WERI-Rb-1 (cell line): ENCODE results near the gene CALU.

Source experiments
- DNase-seq: peaks from one replicate; pipeline ENCODE4 v3.0.0-alpha.2; 2020
- H3K27ac ChIP-seq: fragments of 250-450 bp; sonication (Bioruptor Pico); 2 replicates; pipeline ENCODE4 v1.5.1; 2020; ENCODE audit warnings: mild to moderate bottlenecking, moderate library complexity
- H3K27me3 ChIP-seq: fragments of 250-450 bp; sonication (Bioruptor Pico); 2 replicates; pipeline ENCODE4 v1.5.1; 2021; ENCODE audit warnings: mild to moderate bottlenecking, low read depth, moderate library complexity; ENCODE audit not compliant: insufficient read depth, severe bottlenecking
- H3K36me3 ChIP-seq: fragments of 250-450 bp; sonication (Bioruptor Pico); 2 replicates; pipeline ENCODE4 v1.5.1; 2020; ENCODE audit warnings: mild to moderate bottlenecking, moderate library complexity
- H3K4me3 ChIP-seq: 2 replicates; pipeline ENCODE4 v1.5.1; 2011; ENCODE audit warnings: low read depth, mild to moderate bottlenecking, control low read depth, low read length
- H3K9me3 ChIP-seq: fragments of 250-450 bp; sonication (Bioruptor Pico); 2 replicates; pipeline ENCODE4 v1.5.1; 2021; ENCODE audit warnings: mild to moderate bottlenecking, moderate library complexity; ENCODE audit not compliant: severe bottlenecking
- TF ChIP-seq, protein P1 (sequence below): IDR thresholded peaks from 2 replicates; pipeline ENCODE4 v1.5.1; 2011; ENCODE audit warnings: low read depth, mild to moderate bottlenecking, control low read depth, inconsistent platforms, low read length

Gene CALU

DNA sequence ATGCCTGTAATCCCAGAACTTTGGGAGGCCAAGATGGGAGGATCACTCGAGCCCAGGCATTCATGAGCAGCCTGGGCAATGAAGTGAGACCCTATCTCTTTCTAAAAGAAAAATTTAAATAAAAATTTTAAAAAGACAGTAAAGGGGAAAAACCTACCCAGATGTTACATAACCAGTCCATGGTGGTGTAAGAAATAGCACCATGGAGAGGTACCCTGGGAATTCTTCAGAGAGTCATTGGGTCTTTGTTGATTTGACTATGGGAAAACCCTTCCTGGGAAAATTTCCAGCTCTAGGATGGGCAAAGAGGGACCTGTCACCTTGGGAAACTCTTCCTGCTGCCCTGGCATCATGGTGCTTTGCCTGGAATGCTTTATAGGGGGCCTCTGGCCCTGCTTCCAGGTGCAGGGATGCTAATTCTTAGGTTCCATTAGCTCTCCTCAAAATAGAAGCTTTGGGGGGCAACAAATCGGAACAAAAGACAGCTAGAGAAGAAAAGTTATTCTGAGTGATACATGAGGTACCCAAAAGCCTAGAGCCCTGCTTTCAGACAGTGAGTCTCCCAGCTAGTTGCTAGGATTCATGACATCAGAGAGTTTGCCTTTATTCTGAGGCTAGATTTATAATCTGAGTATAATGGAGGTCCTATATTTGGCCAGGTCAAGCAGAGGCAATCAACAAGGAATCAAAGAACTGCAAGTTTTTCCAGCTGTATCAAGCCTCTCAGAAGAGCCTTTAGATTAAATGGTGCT, 62.7 kb downstream of the CALU start:
- H3K36me3 ChIP-seq: no peaks in the 10 kb centered on the region; the same call in 1 of the 2 replicates
- no peak overlapping the region for H3K27ac ChIP-seq
- H3K9me3 ChIP-seq: no peaks in the 10 kb centered on the region
- no peak for DNase-seq
- TF ChIP-seq, protein P1, sequence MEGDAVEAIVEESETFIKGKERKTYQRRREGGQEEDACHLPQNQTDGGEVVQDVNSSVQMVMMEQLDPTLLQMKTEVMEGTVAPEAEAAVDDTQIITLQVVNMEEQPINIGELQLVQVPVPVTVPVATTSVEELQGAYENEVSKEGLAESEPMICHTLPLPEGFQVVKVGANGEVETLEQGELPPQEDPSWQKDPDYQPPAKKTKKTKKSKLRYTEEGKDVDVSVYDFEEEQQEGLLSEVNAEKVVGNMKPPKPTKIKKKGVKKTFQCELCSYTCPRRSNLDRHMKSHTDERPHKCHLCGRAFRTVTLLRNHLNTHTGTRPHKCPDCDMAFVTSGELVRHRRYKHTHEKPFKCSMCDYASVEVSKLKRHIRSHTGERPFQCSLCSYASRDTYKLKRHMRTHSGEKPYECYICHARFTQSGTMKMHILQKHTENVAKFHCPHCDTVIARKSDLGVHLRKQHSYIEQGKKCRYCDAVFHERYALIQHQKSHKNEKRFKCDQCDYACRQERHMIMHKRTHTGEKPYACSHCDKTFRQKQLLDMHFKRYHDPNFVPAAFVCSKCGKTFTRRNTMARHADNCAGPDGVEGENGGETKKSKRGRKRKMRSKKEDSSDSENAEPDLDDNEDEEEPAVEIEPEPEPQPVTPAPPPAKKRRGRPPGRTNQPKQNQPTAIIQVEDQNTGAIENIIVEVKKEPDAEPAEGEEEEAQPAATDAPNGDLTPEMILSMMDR: no peak
- H3K27me3 ChIP-seq: no peaks in the 10 kb centered on the region
- H3K4me3 ChIP-seq: no peak overlapping the region

DNA sequence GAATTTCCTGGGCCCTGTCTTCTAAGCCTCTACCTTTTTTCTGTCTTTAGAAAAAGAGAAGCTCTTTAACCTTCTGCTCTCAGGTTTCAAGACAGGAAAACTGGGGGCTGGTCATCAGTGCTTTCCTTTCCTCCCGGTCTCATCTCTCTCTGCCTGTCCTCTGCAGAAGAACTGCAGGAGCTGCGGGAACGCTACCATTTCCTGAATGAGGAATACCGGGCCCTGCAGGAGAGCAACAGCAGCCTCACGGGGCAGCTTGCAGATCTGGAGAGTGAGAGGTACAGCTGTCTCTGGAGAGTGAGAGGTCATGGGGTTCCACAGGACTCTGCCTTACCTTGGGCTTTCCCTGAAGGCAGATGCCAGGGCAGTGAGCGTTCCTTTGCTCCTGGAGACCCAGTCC, 65.3 kb downstream of the CALU start:
- no peaks in the 10 kb centered on the region; the same call in 1 of the 2 replicates for H3K36me3 ChIP-seq
- no peaks in the 10 kb centered on the region for H3K9me3 ChIP-seq
- H3K4me3 ChIP-seq: no peak overlapping the region
- H3K27me3 ChIP-seq: no peaks in the 10 kb centered on the region
- TF ChIP-seq, protein P1: no peak
- no peak overlapping the region for H3K27ac ChIP-seq
- DNase-seq: no peak

DNA sequence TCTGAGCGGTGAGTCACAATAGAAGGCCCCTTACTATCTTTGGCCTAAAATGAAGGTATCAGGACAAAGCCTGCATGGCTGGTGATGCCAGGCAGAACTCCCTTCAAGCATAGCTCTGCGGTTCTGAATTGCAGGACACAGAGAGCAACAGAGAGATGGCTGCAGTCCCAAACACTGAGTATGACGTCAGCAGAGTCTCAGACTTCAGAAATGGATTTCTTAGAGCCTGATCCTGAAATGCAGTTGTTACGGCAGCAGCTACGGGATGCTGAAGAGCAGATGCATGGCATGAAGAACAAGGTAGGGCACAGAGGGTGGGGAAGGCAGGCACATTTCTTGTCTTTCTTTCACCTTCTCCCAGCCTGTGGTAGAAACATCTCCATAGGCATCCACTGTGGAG, 66.1 kb downstream of the CALU start:
- DNase-seq: no peak
- H3K27ac ChIP-seq: no peak overlapping the region
- no peaks in the 10 kb centered on the region for H3K27me3 ChIP-seq
- H3K9me3 ChIP-seq: no peaks in the 10 kb centered on the region
- H3K4me3 ChIP-seq: no peak overlapping the region
- H3K36me3 ChIP-seq: no peaks in the 10 kb centered on the region; the same call in 1 of the 2 replicates
- TF ChIP-seq, protein P1: no peak

DNA sequence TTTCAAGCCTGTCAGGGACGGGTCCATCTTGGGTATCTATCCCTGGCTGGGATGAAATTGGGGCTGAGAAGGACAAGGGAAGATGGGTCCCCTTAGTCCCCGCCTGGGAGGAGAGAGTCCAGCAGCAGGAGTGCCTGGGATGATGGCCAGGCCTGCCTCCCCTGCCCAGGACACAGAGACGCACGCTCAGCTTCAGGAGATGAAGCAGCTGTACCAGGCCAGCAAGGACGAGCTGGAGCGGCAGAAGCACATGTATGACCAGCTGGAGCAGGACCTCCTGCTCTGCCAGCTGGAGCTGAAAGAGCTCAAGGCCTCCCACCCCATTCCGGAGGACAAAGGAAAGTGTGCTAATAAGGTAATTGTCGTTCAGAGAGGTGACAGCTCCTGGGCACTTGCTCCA, 68.0 kb downstream of the CALU start:
- no peak overlapping the region for H3K27ac ChIP-seq
- TF ChIP-seq, protein P1: no peak
- no peaks in the 10 kb centered on the region for H3K27me3 ChIP-seq
- H3K9me3 ChIP-seq: no peaks in the 10 kb centered on the region
- no peaks in the 10 kb centered on the region; the same call in 1 of the 2 replicates for H3K36me3 ChIP-seq
- no peak for DNase-seq
- no peak overlapping the region for H3K4me3 ChIP-seq

DNA sequence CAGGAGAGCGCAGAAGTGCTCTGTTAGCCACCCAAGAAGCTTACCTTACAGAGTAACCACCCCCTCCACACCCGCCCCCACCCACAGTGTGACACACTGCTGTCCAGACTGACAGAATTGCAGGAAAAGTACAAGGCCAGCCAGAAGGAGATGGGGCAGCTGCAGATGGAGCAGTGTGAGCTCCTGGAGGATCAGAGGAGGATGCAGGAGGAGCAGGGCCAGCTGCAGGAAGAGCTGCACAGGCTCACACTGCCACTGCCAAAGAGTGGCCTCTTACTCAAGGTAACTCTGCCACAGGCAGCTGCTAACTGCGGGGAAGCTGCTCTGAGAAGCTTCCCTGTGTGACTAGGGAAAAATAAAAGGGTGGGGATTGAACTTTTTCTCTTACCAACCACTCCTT, 70.2 kb downstream of the CALU start:
- Histone ChIP-seq H3K4me3 (no peak overlapping the region), H3K27me3 (no peaks in the 10 kb centered on the region), H3K36me3 (no peaks in the 10 kb centered on the region; the same call in 1 of the 2 replicates), H3K9me3 (no peaks in the 10 kb centered on the region), H3K27ac (no peak overlapping the region)
- TF ChIP-seq, protein P1: no peak
- DNase-seq: no peak

DNA sequence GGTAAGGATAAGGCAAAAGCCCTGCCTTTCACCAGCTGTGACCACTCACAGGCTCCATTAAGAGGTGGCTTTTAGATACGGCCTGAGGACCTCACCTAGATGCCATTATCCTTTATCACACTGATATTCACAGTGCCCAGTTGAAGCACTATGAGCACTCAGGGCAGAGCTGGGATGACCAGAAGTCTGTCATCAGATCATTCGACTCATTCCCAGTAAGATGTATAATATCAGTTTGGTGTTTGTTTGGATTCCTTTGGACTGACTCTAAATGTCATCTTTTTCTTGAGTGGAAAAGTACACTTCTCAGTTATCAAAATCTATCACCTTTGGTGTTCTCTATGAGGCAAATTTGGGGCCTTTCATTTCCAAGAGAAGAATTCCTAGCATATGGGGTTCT, 71.3 kb downstream of the CALU start:
- DNase-seq: no peak
- Histone ChIP-seq H3K36me3 (no peaks in the 10 kb centered on the region), H3K9me3 (no peaks in the 10 kb centered on the region), H3K4me3 (no peak overlapping the region), H3K27me3 (no peaks in the 10 kb centered on the region), H3K27ac (no peak overlapping the region)
- TF ChIP-seq, protein P1: no peak
